Kidney (tissue), 14 donors: ENCODE results near the gene PNMA8C. TPM values are rescaled to one million over a fixed set of nuclear protein-coding genes. Genes with fewer than 3 reads are reported as not detected.
"Not testable (repeated sequence)": the region's sequence is repeated elsewhere in the genome, so short reads cannot be mapped to it uniquely, and the experiment has no call there.

ENCODE experiments used
- DNase-seq, 5 donors: peaks; one replicate each; pipeline ENCODE4 v3.0.0-alpha.2; 2013 to 2020
- FAIRE-seq: peaks from 2 replicates; lab custom pipeline; 2012; peaks lifted over from hg19 to GRCh38; lab: Jason Lieb, UNC
- H3K27ac ChIP-seq, 2 donors: one replicate each; pipeline ENCODE4 v1.7.0; 2013; ENCODE audit warnings: low read depth in 2 of 2, low read length in 2 of 2, inconsistent platforms in 1 of 2
- H3K27me3 ChIP-seq: one replicate; pipeline ENCODE4 v1.7.1; 2013; ENCODE audit warnings: low read length, inconsistent platforms; ENCODE audit not compliant: control insufficient read depth, insufficient read depth
- H3K36me3 ChIP-seq, 3 donors: one replicate each; pipeline versions ENCODE4 v1.7.0 to v1.7.1; 2013; ENCODE audit warnings: low read length in 3 of 3, control low read depth in 1 of 3, inconsistent platforms in 1 of 3; ENCODE audit not compliant: insufficient read depth in 3 of 3, control insufficient read depth in 2 of 3
- H3K4me1 ChIP-seq, 3 donors: one replicate each; pipeline versions ENCODE4 v1.7.0 to v1.7.1; 2013; ENCODE audit warnings: low read length in 3 of 3, inconsistent platforms in 1 of 3, low read depth in 1 of 3; ENCODE audit not compliant: control insufficient read depth in 2 of 3, insufficient read depth in 2 of 3
- H3K4me3 ChIP-seq, 3 donors: one replicate each; pipeline versions ENCODE4 v1.7.0 to v1.8.1; 2013; ENCODE audit warnings: low read length in 3 of 3, control low read depth in 1 of 3, inconsistent platforms in 1 of 3
- H3K9ac ChIP-seq, 3 donors: one replicate each; pipeline versions ENCODE4 v1.7.0 to v1.7.1; 2013; ENCODE audit warnings: low read length in 3 of 3, control low read depth in 1 of 3, inconsistent platforms in 1 of 3
- H3K9me3 ChIP-seq, 3 donors: one replicate each; pipeline versions ENCODE4 v1.7.0 to v1.7.1; 2013; ENCODE audit warnings: low read length in 3 of 3, control low read depth in 1 of 3, inconsistent platforms in 1 of 3; ENCODE audit not compliant: control insufficient read depth in 2 of 3, insufficient read depth in 1 of 3
- CTCF ChIP-seq: IDR thresholded peaks from 3 replicates; pipeline ENCODE4 v1.5.1; 2012; ENCODE audit warnings: mild to moderate bottlenecking, moderate library complexity, borderline replicate concordance; ENCODE audit not compliant: insufficient read depth; ENCODE audit errors: extremely low read depth
- intact Hi-C: fragments of 100-400 bp; cut with DNase I; formaldehyde crosslinking; loops from one replicate; pipeline ENCODE4 v1.11.1; 2022
- polyA plus RNA-seq: library from polyadenylated mRNA; stranded (reverse); fragments of 350-450 nt; fragmentation: Illumina TruSeq; extraction: RNeasy Lipid Tissue Mini Kit (QIAGEN cat#74804); gene quantifications from one replicate; pipeline ENCODE4 v1.2.3, GENCODE V29; 2014; ENCODE audit warnings: low read depth, low replicate concordance; ENCODE audit not compliant: insufficient read depth
- total RNA-seq: library from RNA; stranded (reverse); fragmentation: NEBNext Ultra II Directional; extraction: Animal tissue kit (Norgen Biotek cat#: 25700); gene quantifications from one replicate; pipeline ENCODE4 v1.2.1, GENCODE V29; 2021
- donor health status: control.
- donor health status: control.
- donor health status: control.
- donor health status: control.
- donor health status: control.
- donor health status: DM: yes; HTN: yes; CAD: no.
- donor health status: Normal renal cell carcinoma (clear cell type).

Gene PNMA8C
- total and polyA plus RNA-seq, 2 donors from 2014 or later = 0.09 TPM

GRCh38 chr19:46376241-46377153 lies 52.2 kb downstream of the PNMA8C start:
- Histone ChIP-seq H3K4me3 (no peak overlapping the region), H3K27ac (no peak overlapping the region), H3K27me3 (no peaks in the 10 kb centered on the region), H3K4me1 (peaks cover 0 to 20% (median 1%) of the 10 kb centered on the region in 3 donors), H3K36me3 (peaks cover 3 to 19% (median 15%) of the 10 kb centered on the region in 3 donors), H3K9ac (no peak overlapping the region), H3K9me3 (no peaks in the 10 kb centered on the region)
- FAIRE-seq (no peak), DNase-seq (peak in 1 of 5 donors; percentile 57)
- intact Hi-C loops = no loop called here
- TF ChIP-seq CTCF = no peak

- DNase-seq, H3K4me3 ChIP-seq, H3K27ac ChIP-seq, intact Hi-C loops, H3K27me3 ChIP-seq, H3K9ac ChIP-seq, H3K9me3 ChIP-seq, FAIRE-seq: not testable (repeated sequence)
- Histone ChIP-seq H3K36me3 (peaks cover 0 to 15% (median 15%) of the 10 kb centered on the region in 3 donors), H3K4me1 (peaks cover 0 to 24% (median 5%) of the 10 kb centered on the region in 3 donors)
Measured at GRCh38 chr19:46375476-46376067, 53.2 kb downstream of the PNMA8C start.

Other genes starting within 250 kb of the PNMA8C start
- gene IGFL1, start 199.2 kb downstream of the PNMA8C start, total RNA-seq = not detected
- gene IGFL1, start 199.2 kb downstream of the PNMA8C start, polyA plus RNA-seq = not detected
- gene HIF3A, start 131.9 kb downstream of the PNMA8C start, total RNA-seq = 40.4 TPM
- gene HIF3A, start 131.9 kb downstream of the PNMA8C start, polyA plus RNA-seq = 3.3 TPM
- gene PPP5C, start 81.8 kb downstream of the PNMA8C start, total RNA-seq = 63.7 TPM
- gene PPP5C, start 81.8 kb downstream of the PNMA8C start, polyA plus RNA-seq = 54.3 TPM
- 18.9 TPM for gene CCDC8, start 15.4 kb downstream of the PNMA8C start, total RNA-seq
- 21.0 TPM for gene CCDC8, start 15.4 kb downstream of the PNMA8C start, polyA plus RNA-seq
- 16.2 TPM for gene PNMA8A, start 42.6 kb upstream of the PNMA8C start, total RNA-seq
- 12.5 TPM for gene PNMA8A, start 42.6 kb upstream of the PNMA8C start, polyA plus RNA-seq
- gene PNMA8B, start 66.9 kb upstream of the PNMA8C start, total RNA-seq = 1.3 TPM
- 0.67 TPM for gene PNMA8B, start 66.9 kb upstream of the PNMA8C start, polyA plus RNA-seq
- gene CALM3, start 172.4 kb upstream of the PNMA8C start, total RNA-seq = 217 TPM
- 350 TPM for gene CALM3, start 172.4 kb upstream of the PNMA8C start, polyA plus RNA-seq
- 10.1 TPM for gene PTGIR, start 196.2 kb upstream of the PNMA8C start, total RNA-seq
- 7.5 TPM for gene PTGIR, start 196.2 kb upstream of the PNMA8C start, polyA plus RNA-seq
- gene GNG8, start 207.3 kb upstream of the PNMA8C start, total RNA-seq = not detected
- gene GNG8, start 207.3 kb upstream of the PNMA8C start, polyA plus RNA-seq = not detected
- 10.4 TPM for gene DACT3, start 232.2 kb upstream of the PNMA8C start, total RNA-seq
- gene DACT3, start 232.2 kb upstream of the PNMA8C start, polyA plus RNA-seq = 5.4 TPM